ENCODE measurements around the gene LYPD4.

Gene LYPD4

GRCh38 chr19:41808663-41809566 is 35.6 kb downstream of the LYPD4 start:
- no peak for DNase-seq (ENCODE audit: extremely low spot score)
- TF ChIP-seq BHLHE40 (IDR thresholded peaks at IDR 0.05; ENCODE audit: borderline replicate concordance) (no peak), L3MBTL2 (conservative IDR thresholded peaks at IDR 0.05) (no peak), ARNT (IDR thresholded peaks at IDR 0.05) (no peak), SUZ12 (IDR thresholded peaks at IDR 0.05) (no peak), HDGF (IDR thresholded peaks at IDR 0.05; ENCODE audit: borderline replicate concordance) (no peak), SP1 (IDR thresholded peaks at IDR 0.05) (no peak), FOXM1 (IDR thresholded peaks at IDR 0.05; ENCODE audit: borderline replicate concordance) (no peak), ZNF384 (IDR thresholded peaks at IDR 0.05) (no peak), FOXA1 (IDR thresholded peaks at IDR 0.05) (no peak), LEF1 (IDR thresholded peaks at IDR 0.05; ENCODE audit: borderline replicate concordance) (no peak), FOXK2 (IDR thresholded peaks at IDR 0.05) (no peak), ELF4 (IDR thresholded peaks at IDR 0.05) (no peak), PKNOX1 (IDR thresholded peaks at IDR 0.05) (no peak), TARDBP (IDR thresholded peaks at IDR 0.05) (no peak), CTBP1 (IDR thresholded peaks at IDR 0.05; ENCODE audit: borderline replicate concordance) (no peak), NFRKB (IDR thresholded peaks at IDR 0.05) (no peak)
- ChIA-PET POLR2A (no interaction called here), CTCF (no interaction called here)

- TF ChIP-seq FOXM1 (IDR thresholded peaks at IDR 0.05; ENCODE audit: borderline replicate concordance) (no peak), SUZ12 (IDR thresholded peaks at IDR 0.05) (no peak), BHLHE40 (IDR thresholded peaks at IDR 0.05; ENCODE audit: borderline replicate concordance) (no peak), NFRKB (IDR thresholded peaks at IDR 0.05) (no peak), FOXA1 (IDR thresholded peaks at IDR 0.05) (no peak), ELF4 (IDR thresholded peaks at IDR 0.05) (no peak), L3MBTL2 (conservative IDR thresholded peaks at IDR 0.05) (no peak), LEF1 (IDR thresholded peaks at IDR 0.05; ENCODE audit: borderline replicate concordance) (no peak)
- ChIA-PET CTCF (interaction anchor here (1.2 kb wide), 1 partner anchor 14 kb away, joined by 7 read pairs; no protein-coding TSS in a partner anchor), POLR2A (no interaction called here)
- no peak for DNase-seq (ENCODE audit: extremely low spot score)
Observed at GRCh38 chr19:41807176-41807575, 37.3 kb downstream of the LYPD4 start.

- ChIA-PET CTCF (interaction anchor here (0.6 to 1.5 kb wide), 3 partner anchors 98 to 157 kb away, joined by 4 to 7 read pairs (median 4); no protein-coding TSS in a partner anchor), POLR2A (no interaction called here)
- TF ChIP-seq PKNOX1 (IDR thresholded peaks at IDR 0.05) (no peak), FOXA1 (IDR thresholded peaks at IDR 0.05) (no peak), SP1 (IDR thresholded peaks at IDR 0.05) (no peak), L3MBTL2 (conservative IDR thresholded peaks at IDR 0.05) (no peak), FOXK2 (IDR thresholded peaks at IDR 0.05) (no peak), NFRKB (IDR thresholded peaks at IDR 0.05) (no peak), FOXM1 (IDR thresholded peaks at IDR 0.05; ENCODE audit: borderline replicate concordance) (no peak), ARNT (IDR thresholded peaks at IDR 0.05) (no peak), TARDBP (IDR thresholded peaks at IDR 0.05) (no peak), CTBP1 (IDR thresholded peaks at IDR 0.05; ENCODE audit: borderline replicate concordance) (no peak), SUZ12 (IDR thresholded peaks at IDR 0.05) (no peak)
- DNase-seq (ENCODE audit: extremely low spot score): no peak
Observed at GRCh38 chr19:41804336-41804735, 40.1 kb downstream of the LYPD4 start.

- ChIA-PET POLR2A (no interaction called here), CTCF (interaction anchor here (0.5 to 1.2 kb wide), 2 partner anchors 11 to 50 kb away, joined by 4 read pairs; no protein-coding TSS in a partner anchor)
- TF ChIP-seq SUZ12 (IDR thresholded peaks at IDR 0.05): no peak
- no peak for TF ChIP-seq FOXA1 (IDR thresholded peaks at IDR 0.05)
- TF ChIP-seq FOXM1 (IDR thresholded peaks at IDR 0.05; ENCODE audit: borderline replicate concordance): no peak
- TF ChIP-seq CTBP1 (IDR thresholded peaks at IDR 0.05; ENCODE audit: borderline replicate concordance): no peak
- TF ChIP-seq SP1 (IDR thresholded peaks at IDR 0.05): no peak
- no peak for TF ChIP-seq ZNF384 (IDR thresholded peaks at IDR 0.05)
- TF ChIP-seq ELF4 (IDR thresholded peaks at IDR 0.05): no peak
- TF ChIP-seq ARNT (IDR thresholded peaks at IDR 0.05): no peak
- TF ChIP-seq BHLHE40 (IDR thresholded peaks at IDR 0.05; ENCODE audit: borderline replicate concordance): no peak
- TF ChIP-seq FOXK2 (IDR thresholded peaks at IDR 0.05): no peak
- TF ChIP-seq LEF1 (IDR thresholded peaks at IDR 0.05; ENCODE audit: borderline replicate concordance): no peak
- no peak for TF ChIP-seq PKNOX1 (IDR thresholded peaks at IDR 0.05)
- no peak for TF ChIP-seq NFRKB (IDR thresholded peaks at IDR 0.05)
- TF ChIP-seq TARDBP (IDR thresholded peaks at IDR 0.05): no peak
- TF ChIP-seq HDGF (IDR thresholded peaks at IDR 0.05; ENCODE audit: borderline replicate concordance): no peak
- TF ChIP-seq L3MBTL2 (conservative IDR thresholded peaks at IDR 0.05): no peak
- DNase-seq (ENCODE audit: extremely low spot score): no peak
Observed at GRCh38 chr19:41802770-41803169, 41.7 kb downstream of the LYPD4 start.

- CTCF ChIA-PET: interaction anchor here (1.1 to 1.2 kb wide), 2 partner anchors 9 to 10 kb away, joined by 4 to 6 read pairs; no protein-coding TSS in a partner anchor
- POLR2A ChIA-PET: no interaction called here
Observed at GRCh38 chr19:41801792-41802211, 42.7 kb downstream of the LYPD4 start.

More at GRCh38 chr19:41801792-41802211, 42.7 kb downstream of the LYPD4 start:
- DNase-seq (ENCODE audit: extremely low spot score): no peak
- no peak for TF ChIP-seq HDGF (IDR thresholded peaks at IDR 0.05; ENCODE audit: borderline replicate concordance)
- TF ChIP-seq FOXA1 (IDR thresholded peaks at IDR 0.05): no peak
- TF ChIP-seq LEF1 (IDR thresholded peaks at IDR 0.05; ENCODE audit: borderline replicate concordance): no peak
- no peak for TF ChIP-seq ARNT (IDR thresholded peaks at IDR 0.05)
- no peak for TF ChIP-seq L3MBTL2 (conservative IDR thresholded peaks at IDR 0.05)
- no peak for TF ChIP-seq FOXM1 (IDR thresholded peaks at IDR 0.05; ENCODE audit: borderline replicate concordance)
- no peak for TF ChIP-seq FOXK2 (IDR thresholded peaks at IDR 0.05)
- no peak for TF ChIP-seq PKNOX1 (IDR thresholded peaks at IDR 0.05)
- no peak for TF ChIP-seq SUZ12 (IDR thresholded peaks at IDR 0.05)
- no peak for TF ChIP-seq SP1 (IDR thresholded peaks at IDR 0.05)
- no peak for TF ChIP-seq ZNF384 (IDR thresholded peaks at IDR 0.05)
- TF ChIP-seq BHLHE40 (IDR thresholded peaks at IDR 0.05; ENCODE audit: borderline replicate concordance): no peak
- no peak for TF ChIP-seq ELF4 (IDR thresholded peaks at IDR 0.05)
- no peak for TF ChIP-seq TARDBP (IDR thresholded peaks at IDR 0.05)
